KOPT-K1 (cell line): ENCODE measurements around the gene PGAM2.

Experiments
- H3K27ac ChIP-seq: fragments of 200-600 bp; sonication (generic); 2 replicates; pipeline ENCODE4 v1.5.1; 2016; ENCODE audit warnings: antibody characterized with exemption, mild to moderate bottlenecking, low read depth, low read length; ENCODE audit not compliant: poor library complexity, severe bottlenecking
- H3K36me3 ChIP-seq: fragments of 200-600 bp; sonication (generic); 2 replicates; pipeline ENCODE4 v1.5.1; 2017; ENCODE audit warnings: antibody characterized with exemption, mild to moderate bottlenecking, low read length, moderate library complexity; ENCODE audit not compliant: insufficient read depth
- H3K9me3 ChIP-seq: fragments of 200-600 bp; sonication (generic); 2 replicates; pipeline ENCODE4 v1.5.1; 2017; ENCODE audit warnings: antibody characterized with exemption, low read length, mild to moderate bottlenecking; ENCODE audit not compliant: insufficient read depth, poor library complexity, severe bottlenecking

The PGAM2 gene

GRCh38 chr7:44097064-44097932, 31.9 kb upstream of the PGAM2 start:
- Histone ChIP-seq H3K36me3 (no peaks in the 10 kb centered on the region), H3K27ac (peak overlapping the region; percentile 100), H3K9me3 (peaks cover 10% of the 10 kb centered on the region)

- H3K27ac ChIP-seq = peak overlapping the region; percentile 100
- H3K9me3 ChIP-seq = peaks cover 10% of the 10 kb centered on the region
- no peaks in the 10 kb centered on the region for H3K36me3 ChIP-seq
Observed at GRCh38 chr7:44096326-44096881, 31.0 kb upstream of the PGAM2 start.

GRCh38 chr7:44095781-44096180, 30.4 kb upstream of the PGAM2 start:
- Histone ChIP-seq H3K36me3 (no peaks in the 10 kb centered on the region), H3K9me3 (peaks cover 10% of the 10 kb centered on the region), H3K27ac (peak overlapping the region; percentile 100)

- peak overlapping the region; percentile 100 for H3K27ac ChIP-seq
- peaks cover 10% of the 10 kb centered on the region for H3K9me3 ChIP-seq
- H3K36me3 ChIP-seq = no peaks in the 10 kb centered on the region
Observed at GRCh38 chr7:44094883-44095592, 29.7 kb upstream of the PGAM2 start.

GRCh38 chr7:44094365-44094764, 29.0 kb upstream of the PGAM2 start:
- peak overlapping the region; percentile 100 for H3K27ac ChIP-seq
- H3K36me3 ChIP-seq = no peaks in the 10 kb centered on the region
- H3K9me3 ChIP-seq = peaks cover 10% of the 10 kb centered on the region

GRCh38 chr7:44093102-44093641, 27.8 kb upstream of the PGAM2 start:
- Histone ChIP-seq H3K27ac (peak overlapping the region; percentile 100), H3K36me3 (no peaks in the 10 kb centered on the region), H3K9me3 (peaks cover 10% of the 10 kb centered on the region)

GRCh38 chr7:44087911-44088838, 22.8 kb upstream of the PGAM2 start:
- Histone ChIP-seq H3K36me3 (no peaks in the 10 kb centered on the region), H3K27ac (peak overlapping the region; percentile 70)

GRCh38 chr7:44086627-44087026, 21.3 kb upstream of the PGAM2 start:
- Histone ChIP-seq H3K9me3 (no peaks in the 10 kb centered on the region), H3K27ac (peak overlapping the region; percentile 70), H3K36me3 (no peaks in the 10 kb centered on the region)

More at GRCh38 chr7:44087911-44088838, 22.8 kb upstream of the PGAM2 start:
- peaks cover 4% of the 10 kb centered on the region for H3K9me3 ChIP-seq

- peak overlapping the region; percentile 86 for H3K27ac ChIP-seq
- H3K36me3 ChIP-seq = peaks cover 6% of the 10 kb centered on the region
- no peaks in the 10 kb centered on the region for H3K9me3 ChIP-seq
Observed at GRCh38 chr7:44085546-44085945, 20.2 kb upstream of the PGAM2 start.

GRCh38 chr7:44084701-44085100, 19.3 kb upstream of the PGAM2 start:
- Histone ChIP-seq H3K36me3 (peaks cover 14% of the 10 kb centered on the region), H3K9me3 (no peaks in the 10 kb centered on the region), H3K27ac (peak overlapping the region; percentile 86)

GRCh38 chr7:44083796-44084195, 18.4 kb upstream of the PGAM2 start:
- peak overlapping the region; percentile 86 for H3K27ac ChIP-seq
- no peaks in the 10 kb centered on the region for H3K9me3 ChIP-seq
- H3K36me3 ChIP-seq = peaks cover 23% of the 10 kb centered on the region

GRCh38 chr7:44082541-44083207, 17.3 kb upstream of the PGAM2 start:
- Histone ChIP-seq H3K36me3 (peaks cover 34% of the 10 kb centered on the region), H3K27ac (peak overlapping the region; percentile 86), H3K9me3 (no peaks in the 10 kb centered on the region)

GRCh38 chr7:44081266-44081748, 15.9 kb upstream of the PGAM2 start:
- Histone ChIP-seq H3K36me3 (peaks cover 48% of the 10 kb centered on the region), H3K27ac (peak overlapping the region; percentile 100), H3K9me3 (no peaks in the 10 kb centered on the region)
